T-helper 9 cell (primary cell): ENCODE data around the gene UGT1A10.
A peak's percentile ranks its signal among the peaks of the same experiment; 100 is the strongest.
"Not testable (repeated sequence)": the region's sequence is repeated elsewhere in the genome, so short reads cannot be mapped to it uniquely, and the experiment has no call there.

Source experiments
- DNase-seq: peaks from one replicate; pipeline ENCODE4 v3.0.0-alpha.2; 2020

Gene UGT1A10

GRCh38 chr2:233698740-233699139 lies 62.5 kb downstream of the UGT1A10 start:
- DNase-seq, result no peak

GRCh38 chr2:233699424-233700027 lies 63.3 kb downstream of the UGT1A10 start:
- no peak for DNase-seq

- no peak for DNase-seq
These were observed 63.9 kb downstream of the UGT1A10 start for GRCh38 chr2:233700028-233700635.

- DNase-seq, result not testable (repeated sequence)
These were observed 64.6 kb downstream of the UGT1A10 start for GRCh38 chr2:233700842-233701241.

GRCh38 chr2:233702238-233702637 lies 66.0 kb downstream of the UGT1A10 start:
- DNase-seq, result no peak

GRCh38 chr2:233705911-233706506 lies 69.8 kb downstream of the UGT1A10 start:
- DNase-seq, result no peak

- no peak for DNase-seq
These were observed 70.5 kb downstream of the UGT1A10 start for GRCh38 chr2:233706720-233707119.

GRCh38 chr2:233707940-233708644 lies 71.8 kb downstream of the UGT1A10 start:
- DNase-seq, result no peak

- no peak for DNase-seq
These were observed 72.7 kb downstream of the UGT1A10 start for GRCh38 chr2:233708942-233709341.

GRCh38 chr2:233711312-233712008 lies 75.2 kb downstream of the UGT1A10 start:
- DNase-seq, result peak; percentile 58

GRCh38 chr2:233712611-233713261 lies 76.5 kb downstream of the UGT1A10 start, which contains the start of gene UGT1A5:
Gene UGT1A5, plus strand, starts transcription at chr2:233712907. Its CDS starts 85 bp downstream, at chr2:233712992.
- no peak for DNase-seq

- DNase-seq, result no peak
These were observed 77.0 kb downstream of the UGT1A10 start for GRCh38 chr2:233713262-233713615.

- no peak for DNase-seq
These were observed 77.9 kb downstream of the UGT1A10 start for GRCh38 chr2:233714121-233714520.

GRCh38 chr2:233718552-233718951 lies 82.3 kb downstream of the UGT1A10 start, which contains the start of gene UGT1A4:
Gene UGT1A4, plus strand, starts transcription at chr2:233718736. Its CDS starts 85 bp downstream, at chr2:233718821.
- DNase-seq, result no peak

- no peak for DNase-seq
These were observed 92.6 kb downstream of the UGT1A10 start, which contains the start of gene UGT1A3 for GRCh38 chr2:233728723-233729301. Gene UGT1A3, plus strand, starts transcription at chr2:233729042. Its CDS starts 85 bp downstream, at chr2:233729127.

- DNase-seq, result not testable (repeated sequence)
These were observed 100.8 kb downstream of the UGT1A10 start for GRCh38 chr2:233736868-233737653.

GRCh38 chr2:233740870-233741269 lies 104.6 kb downstream of the UGT1A10 start:
- no peak for DNase-seq

GRCh38 chr2:233743464-233744259 lies 107.4 kb downstream of the UGT1A10 start:
- no peak for DNase-seq

- DNase-seq, result no peak
These were observed 109.0 kb downstream of the UGT1A10 start for GRCh38 chr2:233745073-233745755.
